ENCODE results near the gene OBSCN.

DNA sequence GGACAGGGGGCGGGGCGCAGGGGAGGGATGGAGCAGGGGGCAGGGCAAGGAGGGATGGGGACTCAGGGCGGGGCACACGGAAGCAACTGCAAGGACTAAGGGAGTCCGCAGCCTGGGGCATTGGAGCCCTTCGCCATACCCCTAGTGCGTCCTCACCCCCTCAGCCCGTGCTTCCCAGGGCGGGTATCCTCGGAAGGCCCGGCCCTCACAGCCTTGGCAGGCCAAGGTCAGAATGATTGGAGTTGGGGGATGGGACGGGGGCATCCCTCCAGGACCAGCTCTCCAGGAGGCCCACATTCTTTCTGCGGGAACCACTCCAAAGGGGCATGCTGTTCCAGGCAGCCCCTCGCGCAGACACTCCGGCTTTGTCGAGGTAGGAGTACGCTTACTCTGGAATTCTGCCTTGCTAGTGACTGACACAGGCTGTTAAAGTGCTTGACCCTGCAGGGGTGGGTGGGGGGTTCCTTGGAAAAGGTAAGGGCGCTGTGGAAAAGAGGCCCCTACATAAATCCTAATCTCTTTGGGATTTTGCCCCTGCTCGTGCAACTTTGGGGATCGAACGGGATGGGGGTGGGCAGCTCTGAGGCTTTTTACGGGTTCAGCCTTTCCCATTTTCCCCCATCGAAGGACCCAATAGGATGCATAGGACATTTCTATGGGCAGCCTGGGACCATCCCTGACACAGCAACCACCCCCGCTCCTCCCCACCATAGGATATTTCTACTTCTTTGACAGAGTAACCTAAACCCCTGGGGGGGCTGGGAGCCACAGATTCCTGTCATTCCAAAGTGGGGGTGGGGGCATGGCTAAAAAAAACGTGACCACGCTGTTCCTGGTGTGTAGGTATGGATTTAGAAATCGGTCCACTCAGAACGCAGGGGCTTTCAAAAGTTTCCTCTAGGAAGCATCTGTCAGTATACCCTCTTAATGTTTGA, 199.5 kb downstream of the OBSCN start:
- TF ChIP-seq, protein P1, sequence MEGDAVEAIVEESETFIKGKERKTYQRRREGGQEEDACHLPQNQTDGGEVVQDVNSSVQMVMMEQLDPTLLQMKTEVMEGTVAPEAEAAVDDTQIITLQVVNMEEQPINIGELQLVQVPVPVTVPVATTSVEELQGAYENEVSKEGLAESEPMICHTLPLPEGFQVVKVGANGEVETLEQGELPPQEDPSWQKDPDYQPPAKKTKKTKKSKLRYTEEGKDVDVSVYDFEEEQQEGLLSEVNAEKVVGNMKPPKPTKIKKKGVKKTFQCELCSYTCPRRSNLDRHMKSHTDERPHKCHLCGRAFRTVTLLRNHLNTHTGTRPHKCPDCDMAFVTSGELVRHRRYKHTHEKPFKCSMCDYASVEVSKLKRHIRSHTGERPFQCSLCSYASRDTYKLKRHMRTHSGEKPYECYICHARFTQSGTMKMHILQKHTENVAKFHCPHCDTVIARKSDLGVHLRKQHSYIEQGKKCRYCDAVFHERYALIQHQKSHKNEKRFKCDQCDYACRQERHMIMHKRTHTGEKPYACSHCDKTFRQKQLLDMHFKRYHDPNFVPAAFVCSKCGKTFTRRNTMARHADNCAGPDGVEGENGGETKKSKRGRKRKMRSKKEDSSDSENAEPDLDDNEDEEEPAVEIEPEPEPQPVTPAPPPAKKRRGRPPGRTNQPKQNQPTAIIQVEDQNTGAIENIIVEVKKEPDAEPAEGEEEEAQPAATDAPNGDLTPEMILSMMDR (conservative IDR thresholded peaks at IDR 0.05), result no peak
- TF ChIP-seq ZFX (IDR thresholded peaks at IDR 0.05), result no peak

All from C4-2B (cell line).